ENCODE data around the gene KLF11. TPM values are rescaled to one million over a fixed set of nuclear protein-coding genes. Genes with fewer than 3 reads are reported as not detected.

KLF11 gene
- total and polyA plus RNA-seq, 4 experiments from 2014 or later: 7.0 to 9.8 (median 7.9) TPM

DNA sequence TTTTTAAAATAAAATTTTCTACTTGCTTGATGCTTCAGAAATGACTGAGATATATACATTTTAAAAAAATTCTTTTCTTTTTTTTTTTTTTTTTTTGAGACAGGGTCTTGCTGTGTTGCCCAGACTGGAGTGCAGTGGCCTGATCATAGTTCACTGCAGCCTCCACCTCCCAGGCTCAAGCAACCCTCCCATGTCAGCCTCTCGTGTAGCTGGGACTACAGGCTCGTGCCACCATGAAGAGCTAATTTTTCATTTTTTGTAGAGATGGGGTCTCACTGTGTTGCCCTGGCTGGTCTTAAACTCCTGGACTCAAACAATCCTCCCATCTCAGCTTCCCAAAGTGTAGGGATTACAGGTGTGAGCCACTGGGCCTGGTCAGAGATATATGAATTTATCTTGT lies 24.0 kb downstream of the KLF11 start:
- Histone ChIP-seq H3K4me1 (ENCODE audit: insufficient read depth, low read length) (no peaks in the 10 kb centered on the region), H3K9me3 (ENCODE audit: control insufficient read depth in 1 of 2, low read length in 2 of 2) (no peaks in the 10 kb centered on the region), H3K27ac (ENCODE audit: low read depth, low read length) (no peak overlapping the region), H3K36me3 (ENCODE audit: insufficient read depth, low read length) (no peaks in the 10 kb centered on the region), H3K4me3 (ENCODE audit: low read length in 2 of 2) (no peak overlapping the region), H3K27me3 (ENCODE audit: insufficient read depth, low read length) (no peaks in the 10 kb centered on the region)
- Mint-ChIP-seq H3K36me3 (peaks cover 0 to 4% of the 10 kb centered on the region in 2 donors), H3K27ac (no peak overlapping the region), H3K4me1 (peaks cover 0 to 11% (median under 1%) of the 10 kb centered on the region in 4 donors), H3K4me3 (no peak overlapping the region), H3K27me3 (no peaks in the 10 kb centered on the region), H3K9me3 (peaks cover 0 to 7% (median 3%) of the 10 kb centered on the region in 8 donors)
- no peak for DNase-seq
- ChIA-PET POLR2A (ENCODE audit: partially characterized antibody) (no interaction called here), CTCF (ENCODE audit: partially characterized antibody) (interaction anchor here (0.7 to 9.4 kb wide), 4 partner anchors 16 to 367 kb away, joined by 3 to 190 read pairs (median 6); no protein-coding TSS in a partner anchor)
- intact Hi-C loops (cut with micrococcal nuclease): no loop called here

GRCh38 chr2:10067881-10068280 lies 24.5 kb downstream of the KLF11 start:
- Histone ChIP-seq H3K27me3 (ENCODE audit: insufficient read depth, low read length) (no peaks in the 10 kb centered on the region), H3K4me1 (ENCODE audit: insufficient read depth, low read length) (no peaks in the 10 kb centered on the region), H3K27ac (ENCODE audit: low read depth, low read length) (no peak overlapping the region), H3K9me3 (ENCODE audit: control insufficient read depth in 1 of 2, low read length in 2 of 2) (no peaks in the 10 kb centered on the region), H3K36me3 (ENCODE audit: insufficient read depth, low read length) (no peaks in the 10 kb centered on the region), H3K4me3 (ENCODE audit: low read length in 2 of 2) (no peak overlapping the region)
- no peak overlapping the region for H3K4me3 Mint-ChIP-seq
- no peak for DNase-seq
- H3K9me3 Mint-ChIP-seq: peaks cover 0 to 7% (median 3%) of the 10 kb centered on the region in 8 donors
- H3K27ac Mint-ChIP-seq: peak overlapping the region in 1 of 7 donors; percentile 14
- intact Hi-C loops (cut with micrococcal nuclease): no loop called here
- ChIA-PET CTCF (ENCODE audit: partially characterized antibody) (interaction anchor here (0.8 to 9.4 kb wide), 6 partner anchors 9 to 366 kb away, joined by 3 to 190 read pairs (median 4); no protein-coding TSS in a partner anchor), POLR2A (ENCODE audit: partially characterized antibody) (no interaction called here)
- peaks cover 3 to 4% of the 10 kb centered on the region in 2 donors for H3K27me3 Mint-ChIP-seq
- H3K36me3 Mint-ChIP-seq: peaks cover 0 to 4% of the 10 kb centered on the region in 2 donors
- peaks cover 4 to 17% (median 5%) of the 10 kb centered on the region in 4 donors for H3K4me1 Mint-ChIP-seq

DNA sequence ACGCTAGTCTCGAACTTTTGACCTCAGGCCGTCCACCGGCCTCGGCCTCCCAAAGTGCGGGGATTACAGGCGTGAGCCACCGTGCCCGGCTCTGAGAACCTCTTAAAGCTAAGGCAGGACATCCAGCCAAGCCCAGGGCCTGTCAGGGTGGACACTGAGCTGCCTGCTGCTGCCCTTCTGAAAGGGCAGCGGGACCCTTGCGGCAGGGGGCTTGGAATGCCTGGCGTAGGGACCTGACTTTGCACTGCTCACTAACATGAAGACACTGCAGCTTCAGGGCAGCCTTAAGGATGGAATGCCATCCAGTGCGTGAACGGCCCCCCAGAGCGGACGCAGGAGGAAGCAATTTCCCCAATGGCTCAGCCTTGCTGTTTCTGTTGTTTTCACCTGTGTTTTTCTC lies 27.8 kb downstream of the KLF11 start:
- peaks cover 3 to 11% (median 4%) of the 10 kb centered on the region in 4 donors for H3K4me1 Mint-ChIP-seq
- no peak overlapping the region for H3K27ac Mint-ChIP-seq
- H3K9me3 Mint-ChIP-seq: peaks cover 0 to 7% (median 3%) of the 10 kb centered on the region in 8 donors
- no peaks in the 10 kb centered on the region for H3K27me3 ChIP-seq (ENCODE audit: insufficient read depth, low read length)
- no peak for DNase-seq
- no peak overlapping the region for H3K4me3 Mint-ChIP-seq
- H3K4me3 ChIP-seq (ENCODE audit: low read length in 2 of 2): no peak overlapping the region
- peaks cover 16 to 20% of the 10 kb centered on the region in 2 donors for H3K27me3 Mint-ChIP-seq
- CTCF ChIA-PET (ENCODE audit: partially characterized antibody): interaction anchor here (0.5 to 9.4 kb wide), 14 partner anchors 11 to 561 kb away, joined by 3 to 190 read pairs (median 14); partner anchors contain the start of gene TAF1B
- H3K36me3 ChIP-seq (ENCODE audit: insufficient read depth, low read length): no peaks in the 10 kb centered on the region
- POLR2A ChIA-PET (ENCODE audit: partially characterized antibody): interaction anchor here (0.6 to 0.7 kb wide), 2 partner anchors 79 to 218 kb away, joined by 3 read pairs; no protein-coding TSS in a partner anchor
- H3K4me1 ChIP-seq (ENCODE audit: insufficient read depth, low read length): no peaks in the 10 kb centered on the region
- H3K9me3 ChIP-seq (ENCODE audit: control insufficient read depth in 1 of 2, low read length in 2 of 2): no peaks in the 10 kb centered on the region
- H3K27ac ChIP-seq (ENCODE audit: low read depth, low read length): no peak overlapping the region
- intact Hi-C loops (cut with micrococcal nuclease): no loop called here
- H3K36me3 Mint-ChIP-seq: peaks cover 0 to 4% of the 10 kb centered on the region in 2 donors

DNA sequence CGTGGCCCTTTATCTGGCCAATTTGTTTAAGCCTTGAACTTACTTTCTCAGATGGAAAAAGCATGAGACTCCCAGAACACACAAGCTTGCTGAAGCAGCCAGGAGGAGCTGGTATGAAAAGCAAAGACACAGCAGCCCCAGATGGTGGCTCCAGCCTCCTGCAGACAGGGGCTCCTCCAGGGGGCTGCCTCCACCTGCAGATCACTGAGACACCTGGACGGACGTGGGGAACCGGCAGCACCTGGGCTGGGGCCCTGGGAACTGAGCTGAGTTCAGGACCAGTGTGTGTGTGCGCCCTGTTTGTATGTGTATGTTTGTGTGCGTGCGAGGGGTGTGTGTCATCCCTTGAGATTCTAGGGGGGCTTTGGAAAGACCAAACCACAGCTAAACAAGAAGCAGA lies 28.2 kb downstream of the KLF11 start:
- intact Hi-C loops (cut with micrococcal nuclease): no loop called here
- Histone ChIP-seq H3K27ac (ENCODE audit: low read depth, low read length) (no peak overlapping the region), H3K4me3 (ENCODE audit: low read length in 2 of 2) (no peak overlapping the region), H3K4me1 (ENCODE audit: insufficient read depth, low read length) (no peaks in the 10 kb centered on the region), H3K27me3 (ENCODE audit: insufficient read depth, low read length) (no peaks in the 10 kb centered on the region), H3K36me3 (ENCODE audit: insufficient read depth, low read length) (no peaks in the 10 kb centered on the region), H3K9me3 (ENCODE audit: control insufficient read depth in 1 of 2, low read length in 2 of 2) (no peaks in the 10 kb centered on the region)
- peaks cover 0 to 4% of the 10 kb centered on the region in 2 donors for H3K36me3 Mint-ChIP-seq
- H3K9me3 Mint-ChIP-seq: peaks cover 0 to 7% (median 3%) of the 10 kb centered on the region in 8 donors
- no peak for DNase-seq
- CTCF ChIA-PET (ENCODE audit: partially characterized antibody): interaction anchor here (0.5 to 9.4 kb wide), 21 partner anchors 11 to 971 kb away, joined by 3 to 190 read pairs (median 11); partner anchors contain the start of gene TAF1B
- H3K27ac Mint-ChIP-seq: no peak overlapping the region
- H3K27me3 Mint-ChIP-seq: peaks cover 20 to 24% of the 10 kb centered on the region in 2 donors
- POLR2A ChIA-PET (ENCODE audit: partially characterized antibody): interaction anchor here (0.6 to 0.7 kb wide), 2 partner anchors 80 to 218 kb away, joined by 3 read pairs; no protein-coding TSS in a partner anchor
- no peak overlapping the region for H3K4me3 Mint-ChIP-seq
- H3K4me1 Mint-ChIP-seq: peaks cover 3 to 7% (median 4%) of the 10 kb centered on the region in 4 donors

- DNase-seq: peak; percentile 77 to 81 (median 79)
- intact Hi-C loops (cut with micrococcal nuclease): loop anchor here (1.0 kb wide), 5 partner anchors 24 to 595 kb away; no protein-coding TSS in a partner anchor
- Histone ChIP-seq H3K27ac (ENCODE audit: low read depth, low read length) (no peak overlapping the region), H3K27me3 (ENCODE audit: insufficient read depth, low read length) (peaks cover 2% of the 10 kb centered on the region), H3K4me3 (ENCODE audit: low read length in 2 of 2) (no peak overlapping the region), H3K4me1 (ENCODE audit: insufficient read depth, low read length) (no peaks in the 10 kb centered on the region), H3K36me3 (ENCODE audit: insufficient read depth, low read length) (no peaks in the 10 kb centered on the region), H3K9me3 (ENCODE audit: control insufficient read depth in 1 of 2, low read length in 2 of 2) (no peaks in the 10 kb centered on the region)
- Mint-ChIP-seq H3K9me3 (peaks cover 0 to 5% (median 2%) of the 10 kb centered on the region in 8 donors), H3K36me3 (peaks cover 0 to 1% of the 10 kb centered on the region in 2 donors), H3K27me3 (peaks cover 27 to 35% of the 10 kb centered on the region in 2 donors), H3K27ac (no peak overlapping the region), H3K4me1 (peaks cover 3 to 7% (median 4%) of the 10 kb centered on the region in 4 donors), H3K4me3 (no peak overlapping the region)
- CTCF ChIA-PET (ENCODE audit: partially characterized antibody): interaction anchor here (0.5 to 9.4 kb wide), 40 partner anchors 9 to 972 kb away, joined by 3 to 190 read pairs (median 4); partner anchors contain the start of gene TAF1B
- POLR2A ChIA-PET (ENCODE audit: partially characterized antibody): interaction anchor here (0.6 to 2.0 kb wide), 5 partner anchors 24 to 375 kb away, joined by 3 to 11 read pairs (median 3); partner anchors contain the start of gene ODC1
Measured at GRCh38 chr2:10072656-10073480, 29.5 kb downstream of the KLF11 start.

GRCh38 chr2:10073706-10074105 lies 30.4 kb downstream of the KLF11 start:
- Histone ChIP-seq H3K36me3 (ENCODE audit: insufficient read depth, low read length) (no peaks in the 10 kb centered on the region), H3K4me3 (ENCODE audit: low read length in 2 of 2) (no peak overlapping the region), H3K4me1 (ENCODE audit: insufficient read depth, low read length) (peaks cover under 1% of the 10 kb centered on the region), H3K9me3 (ENCODE audit: control insufficient read depth in 1 of 2, low read length in 2 of 2) (no peaks in the 10 kb centered on the region), H3K27ac (ENCODE audit: low read depth, low read length) (no peak overlapping the region), H3K27me3 (ENCODE audit: insufficient read depth, low read length) (peaks cover 11% of the 10 kb centered on the region)
- no peak for DNase-seq
- ChIA-PET POLR2A (ENCODE audit: partially characterized antibody) (interaction anchor here (0.6 to 2.0 kb wide), 2 partner anchors 48 to 362 kb away, joined by 3 to 11 read pairs; no protein-coding TSS in a partner anchor), CTCF (ENCODE audit: partially characterized antibody) (interaction anchor here (0.7 to 9.4 kb wide), 19 partner anchors 9 to 366 kb away, joined by 3 to 190 read pairs (median 11); partner anchors contain the start of gene TAF1B)
- peaks cover 34 to 42% of the 10 kb centered on the region in 2 donors for H3K27me3 Mint-ChIP-seq
- no peak overlapping the region for H3K4me3 Mint-ChIP-seq
- H3K9me3 Mint-ChIP-seq: no peaks in the 10 kb centered on the region
- H3K27ac Mint-ChIP-seq: no peak overlapping the region
- peaks cover 3 to 7% (median 4%) of the 10 kb centered on the region in 4 donors for H3K4me1 Mint-ChIP-seq
- intact Hi-C loops (cut with micrococcal nuclease): no loop called here
- no peaks in the 10 kb centered on the region for H3K36me3 Mint-ChIP-seq
